Effector CD8-positive, alpha-beta T cell (primary cell): ENCODE results near the gene ANAPC4.
A peak's percentile ranks its signal among the peaks of the same experiment; 100 is the strongest.
"Not testable (repeated sequence)": the region's sequence is repeated elsewhere in the genome, so short reads cannot be mapped to it uniquely, and the experiment has no call there.

Experiments
- DNase-seq: peaks from one replicate; lab custom pipeline; 2025; lab: John Stamatoyannopoulos, UW
- total RNA-seq, 4 experiments: gene quantifications; one replicate each; lab custom pipeline; 2026; lab: John Stamatoyannopoulos, UW

ANAPC4 gene, protein sequence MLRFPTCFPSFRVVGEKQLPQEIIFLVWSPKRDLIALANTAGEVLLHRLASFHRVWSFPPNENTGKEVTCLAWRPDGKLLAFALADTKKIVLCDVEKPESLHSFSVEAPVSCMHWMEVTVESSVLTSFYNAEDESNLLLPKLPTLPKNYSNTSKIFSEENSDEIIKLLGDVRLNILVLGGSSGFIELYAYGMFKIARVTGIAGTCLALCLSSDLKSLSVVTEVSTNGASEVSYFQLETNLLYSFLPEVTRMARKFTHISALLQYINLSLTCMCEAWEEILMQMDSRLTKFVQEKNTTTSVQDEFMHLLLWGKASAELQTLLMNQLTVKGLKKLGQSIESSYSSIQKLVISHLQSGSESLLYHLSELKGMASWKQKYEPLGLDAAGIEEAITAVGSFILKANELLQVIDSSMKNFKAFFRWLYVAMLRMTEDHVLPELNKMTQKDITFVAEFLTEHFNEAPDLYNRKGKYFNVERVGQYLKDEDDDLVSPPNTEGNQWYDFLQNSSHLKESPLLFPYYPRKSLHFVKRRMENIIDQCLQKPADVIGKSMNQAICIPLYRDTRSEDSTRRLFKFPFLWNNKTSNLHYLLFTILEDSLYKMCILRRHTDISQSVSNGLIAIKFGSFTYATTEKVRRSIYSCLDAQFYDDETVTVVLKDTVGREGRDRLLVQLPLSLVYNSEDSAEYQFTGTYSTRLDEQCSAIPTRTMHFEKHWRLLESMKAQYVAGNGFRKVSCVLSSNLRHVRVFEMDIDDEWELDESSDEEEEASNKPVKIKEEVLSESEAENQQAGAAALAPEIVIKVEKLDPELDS
- total RNA-seq: 68.3 to 90.2 (median 78.0) reads per million in 4 experiments

DNA sequence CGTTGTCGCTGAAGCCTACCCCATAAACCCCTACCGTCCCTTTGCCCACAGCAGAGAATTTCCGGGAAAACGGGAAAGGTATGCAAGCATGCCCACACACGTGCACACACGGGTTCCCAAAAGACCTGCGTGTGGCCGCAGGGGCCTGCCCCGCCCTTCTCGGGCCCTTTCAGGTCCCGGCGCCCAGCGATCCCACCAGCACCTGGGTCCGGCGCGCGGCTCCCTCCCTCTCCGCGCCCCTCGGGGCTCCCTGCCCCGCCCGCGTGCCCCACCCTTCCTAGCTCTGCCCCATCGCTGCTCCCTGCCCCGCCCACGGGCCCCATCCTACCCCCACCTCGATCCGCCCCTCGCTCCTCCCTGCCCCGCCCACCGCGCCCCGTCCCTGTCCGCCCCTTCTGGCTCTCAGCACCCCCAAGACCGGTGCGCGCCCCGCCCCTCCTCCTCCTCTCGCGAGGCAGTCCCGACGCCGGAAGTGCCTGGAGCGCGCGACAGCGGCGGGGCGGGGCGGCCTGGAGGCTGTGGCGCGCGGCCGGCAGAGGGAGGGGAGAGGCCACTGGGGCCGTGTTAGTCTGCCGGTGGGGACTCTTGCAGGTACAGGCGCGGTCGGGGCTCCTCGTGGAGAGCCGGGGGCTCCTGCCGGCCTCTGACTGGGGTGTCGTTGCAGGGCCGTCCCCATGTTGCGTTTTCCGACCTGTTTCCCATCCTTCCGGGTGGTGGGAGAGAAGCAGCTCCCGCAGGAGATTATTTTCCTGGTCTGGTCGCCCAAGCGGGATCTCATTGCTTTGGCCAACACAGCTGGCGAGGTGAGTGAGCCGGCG is at the start of gene ANAPC4:
Gene ANAPC4 (plus strand): TSS at position 510 of the 818 bp plus-strand sequence. CDS start 165 bp downstream, at position 675.
- peak; percentile 97 for DNase-seq

DNA sequence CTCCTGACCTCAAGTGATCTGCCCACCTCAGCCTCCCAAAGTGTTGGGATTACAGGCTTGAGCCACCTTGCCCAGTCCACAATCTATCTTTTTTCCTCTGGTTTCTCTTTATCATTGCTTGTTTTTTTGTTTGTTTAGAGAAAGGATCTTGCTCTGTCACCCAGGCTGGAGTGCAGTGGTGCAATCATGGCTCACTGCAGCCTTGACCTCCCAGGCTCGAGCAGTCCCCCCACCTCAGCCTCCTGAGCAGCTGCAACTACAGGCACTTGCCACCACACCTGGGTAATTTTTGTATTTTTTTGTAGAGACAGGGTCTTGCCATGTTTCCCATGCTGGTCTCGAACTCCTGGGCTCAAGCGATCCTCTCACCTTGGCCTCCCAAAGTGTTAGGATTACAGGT is 48.6 kb upstream of the ANAPC4 start:
- DNase-seq: not testable (repeated sequence)

DNA sequence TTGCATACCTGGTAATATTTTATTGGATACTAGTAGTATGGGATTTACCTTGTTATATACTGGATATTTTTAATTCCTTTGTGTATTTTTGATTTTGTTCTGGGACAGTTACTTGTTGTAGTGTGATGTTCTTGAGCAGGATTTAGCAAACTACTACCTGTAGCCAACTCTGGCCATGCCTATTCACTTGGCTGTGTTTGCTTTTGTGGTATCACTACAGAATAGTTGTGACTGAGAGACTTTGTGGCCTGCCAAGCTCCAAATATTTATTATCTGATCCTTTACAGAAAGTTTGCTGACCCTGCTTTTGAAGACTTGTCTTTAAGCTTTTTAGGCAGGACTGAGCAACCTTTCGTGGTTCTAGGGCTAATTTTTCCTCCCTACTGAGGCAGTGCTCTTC is 46.7 kb upstream of the ANAPC4 start:
- DNase-seq: no peak

DNA sequence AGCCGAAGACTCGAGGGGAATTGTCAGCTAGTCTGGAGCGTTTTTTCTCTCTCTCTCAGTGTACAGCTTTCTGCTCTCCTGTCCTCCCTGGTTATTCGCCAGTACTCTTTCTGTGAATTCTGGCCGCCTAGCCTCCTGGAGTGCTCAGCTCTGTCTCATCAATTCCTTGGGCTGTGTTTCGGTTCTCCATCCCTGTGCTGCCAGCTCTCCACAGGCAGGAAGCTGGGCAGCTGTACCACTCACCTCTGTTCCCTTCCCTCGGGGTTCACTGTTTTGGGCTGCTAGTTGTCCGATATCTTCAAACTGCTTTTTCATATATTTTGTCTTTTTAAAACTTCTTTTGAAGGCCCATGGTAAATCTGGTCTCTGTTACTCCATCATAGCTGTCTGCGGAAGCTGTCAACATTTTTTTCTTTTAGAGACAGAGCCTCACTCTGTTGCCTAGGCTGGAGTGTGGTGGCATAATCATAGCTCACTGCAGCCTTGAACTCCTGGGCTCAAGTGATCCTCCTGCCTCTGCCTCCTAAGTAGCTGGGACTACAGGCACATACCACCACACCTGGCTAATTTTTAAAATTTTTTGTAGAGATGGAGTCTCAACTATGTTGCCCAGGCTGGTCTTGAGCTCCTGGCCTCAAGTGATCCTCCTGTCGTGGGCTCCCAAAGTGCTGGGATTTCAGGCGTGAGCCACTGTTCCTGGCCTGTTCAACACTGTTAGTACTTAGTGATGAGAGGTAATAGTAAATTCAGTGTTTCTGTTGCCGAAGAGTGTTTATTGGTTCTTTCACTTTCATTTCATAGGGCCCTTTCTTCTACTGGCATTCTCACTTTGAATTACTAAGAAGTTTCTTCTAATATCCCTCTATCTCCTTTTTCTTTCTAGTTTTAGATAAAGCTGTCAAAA is 45.9 kb upstream of the ANAPC4 start:
- DNase-seq: no peak

DNA sequence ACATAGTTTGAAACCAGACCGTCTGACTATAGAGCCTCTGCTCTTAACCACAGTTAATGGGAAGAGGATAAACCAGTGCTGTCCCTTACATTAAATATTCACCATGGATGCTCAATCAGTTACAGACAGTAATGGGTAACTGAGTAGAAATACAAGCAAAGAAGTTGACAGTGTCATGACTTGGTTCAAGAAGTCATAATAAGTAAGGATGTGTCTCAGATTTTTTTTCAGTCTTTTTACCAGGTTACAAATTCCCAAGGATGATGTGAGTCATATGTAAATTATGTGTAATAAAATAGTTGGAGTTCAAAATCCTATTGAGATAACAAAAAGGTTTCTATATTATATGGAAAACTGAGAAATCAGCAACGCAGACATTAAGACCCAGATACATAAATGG is 33.4 kb upstream of the ANAPC4 start:
- DNase-seq: no peak

DNA sequence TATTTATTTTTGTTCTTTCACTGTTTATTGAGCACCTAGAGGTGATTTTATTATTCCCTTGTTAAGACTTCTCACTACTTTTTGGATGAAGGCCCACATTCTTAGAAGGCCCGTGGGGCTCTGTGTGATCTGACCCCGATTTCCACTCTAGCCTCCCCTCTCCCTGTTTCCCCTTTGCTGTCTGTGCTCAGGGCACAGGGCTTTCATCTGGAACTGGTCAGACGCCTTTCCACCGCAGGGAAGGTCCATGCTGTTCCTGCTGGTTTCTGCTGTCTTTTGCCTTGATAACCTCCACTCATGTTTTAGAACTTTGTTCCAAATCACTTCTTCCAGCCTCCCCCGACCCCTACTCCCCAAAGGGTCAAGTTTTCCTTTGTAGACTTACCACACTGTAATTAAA is 31.3 kb upstream of the ANAPC4 start:
- DNase-seq: no peak

DNA sequence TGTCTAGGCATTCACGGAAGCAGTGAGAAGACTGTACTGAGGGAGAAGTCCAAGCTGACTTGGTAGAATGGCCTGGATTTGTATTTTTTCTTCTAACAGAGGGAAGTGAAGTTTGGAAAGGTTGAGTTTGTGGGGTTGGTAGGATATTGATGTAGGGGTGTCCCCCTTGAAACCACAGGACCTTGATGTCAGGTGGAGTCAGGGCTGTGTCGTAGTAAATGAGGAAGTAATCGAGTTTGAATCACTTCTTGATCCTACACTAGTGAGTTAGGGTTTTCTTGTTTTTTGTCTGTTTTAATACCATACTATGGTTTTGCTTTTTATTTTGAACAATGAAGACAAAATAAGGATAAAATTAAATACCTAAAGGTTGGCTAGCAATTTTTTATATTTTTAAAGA is 30.1 kb upstream of the ANAPC4 start:
- DNase-seq: no peak

DNA sequence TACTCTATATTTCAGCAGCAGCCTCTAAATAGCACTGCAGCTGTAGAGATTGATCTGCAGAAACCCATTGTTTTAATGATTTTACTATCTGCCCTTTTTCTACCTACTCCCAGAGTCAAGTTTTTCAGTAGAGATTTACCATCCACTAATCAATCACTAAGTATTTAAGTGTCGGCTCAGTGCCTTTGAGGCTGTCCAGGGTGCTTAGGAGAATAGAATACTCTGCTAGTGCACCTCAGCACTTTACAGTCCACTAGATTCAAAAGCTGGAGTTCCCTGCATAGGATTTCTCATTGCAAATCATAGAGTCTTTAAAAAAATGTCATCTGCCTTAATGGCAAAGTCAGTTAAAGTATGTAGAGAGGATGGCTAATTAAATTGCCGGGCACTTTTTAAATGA is 29.6 kb upstream of the ANAPC4 start:
- no peak for DNase-seq

DNA sequence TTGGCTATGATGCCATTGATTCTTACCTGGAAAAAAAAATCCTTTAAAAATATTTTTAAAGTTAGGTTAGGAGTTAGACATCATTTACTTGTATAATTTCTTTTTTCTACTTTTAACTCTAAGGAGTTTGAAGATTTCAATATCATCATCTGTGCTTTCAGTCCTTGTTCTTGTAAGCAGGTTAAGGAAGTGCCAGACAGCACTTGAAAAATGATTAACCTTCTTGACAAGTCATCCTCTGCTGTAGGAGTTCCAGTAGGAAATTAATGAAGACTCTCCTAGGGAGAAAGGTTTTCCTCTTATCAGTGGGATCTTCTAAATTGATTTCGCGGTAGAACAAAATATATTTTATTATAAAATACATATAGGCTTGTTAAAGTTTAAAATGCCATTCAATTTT is 29.1 kb upstream of the ANAPC4 start:
- DNase-seq: no peak

DNA sequence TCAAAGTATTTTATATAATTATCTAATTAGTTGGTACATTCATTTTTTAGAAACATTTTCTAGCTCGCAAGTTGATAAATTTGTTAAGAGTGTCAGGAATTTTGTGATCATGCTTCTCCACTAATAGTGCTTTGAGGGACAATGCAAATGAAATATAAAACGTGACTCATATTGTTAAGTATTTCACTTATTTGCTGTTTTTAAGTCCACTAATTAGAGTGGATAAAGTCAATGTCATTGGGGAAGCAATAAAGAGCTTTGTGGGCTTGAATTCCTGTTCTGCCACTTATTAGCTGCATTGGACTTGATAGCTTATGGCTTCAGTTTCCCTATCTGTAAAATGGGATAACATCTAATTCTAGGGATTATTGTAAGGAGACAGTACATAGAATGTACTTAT is 26.5 kb upstream of the ANAPC4 start:
- no peak for DNase-seq

DNA sequence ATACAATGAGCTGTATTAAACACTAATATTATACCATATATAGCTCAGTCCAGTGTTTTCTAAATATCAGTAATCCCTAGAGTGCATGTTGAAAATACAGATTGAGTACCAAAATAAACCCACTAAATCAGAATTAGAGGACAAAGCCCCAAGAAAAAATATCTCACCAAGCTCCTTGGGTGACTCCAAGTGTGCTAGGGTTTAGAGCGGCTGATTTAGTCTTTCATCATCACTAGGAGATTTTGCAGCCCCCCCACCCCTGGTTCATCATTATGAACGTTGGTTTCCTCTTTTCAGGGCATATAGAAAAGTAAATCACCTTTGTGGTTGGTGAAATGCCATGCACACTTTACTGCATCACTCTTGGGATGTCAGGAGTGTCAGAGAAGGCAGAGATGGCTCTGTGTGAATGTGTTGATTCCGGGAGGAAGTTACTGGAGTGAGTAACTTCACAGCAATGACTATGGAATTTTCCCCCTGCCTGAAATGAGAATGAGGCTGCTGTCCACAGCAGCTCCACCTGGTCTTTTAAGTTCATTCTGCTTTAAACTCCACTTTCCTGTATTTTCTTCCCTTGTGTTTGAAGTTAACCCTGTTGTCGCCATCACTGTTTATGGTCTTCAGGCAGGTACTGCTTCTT is 25.2 kb upstream of the ANAPC4 start:
- no peak for DNase-seq

DNA sequence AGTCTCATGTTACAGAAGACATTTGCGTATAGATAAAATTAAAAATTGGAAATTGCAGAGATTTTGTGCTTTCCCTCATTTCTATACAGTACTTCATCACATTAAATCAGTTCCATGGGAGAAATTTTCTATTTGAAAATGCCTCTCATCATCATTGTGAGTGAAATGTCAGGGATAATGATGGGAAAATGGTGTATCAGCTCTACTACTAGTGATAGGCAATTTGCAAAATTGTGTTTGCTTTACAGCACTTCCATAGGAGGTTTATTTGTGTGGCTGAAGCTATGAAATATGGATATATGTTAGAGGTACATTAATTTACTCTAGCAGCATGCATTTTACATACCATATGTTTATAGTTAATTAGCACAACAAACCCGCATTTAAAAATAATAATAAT is 21.0 kb upstream of the ANAPC4 start:
- DNase-seq: no peak

DNA sequence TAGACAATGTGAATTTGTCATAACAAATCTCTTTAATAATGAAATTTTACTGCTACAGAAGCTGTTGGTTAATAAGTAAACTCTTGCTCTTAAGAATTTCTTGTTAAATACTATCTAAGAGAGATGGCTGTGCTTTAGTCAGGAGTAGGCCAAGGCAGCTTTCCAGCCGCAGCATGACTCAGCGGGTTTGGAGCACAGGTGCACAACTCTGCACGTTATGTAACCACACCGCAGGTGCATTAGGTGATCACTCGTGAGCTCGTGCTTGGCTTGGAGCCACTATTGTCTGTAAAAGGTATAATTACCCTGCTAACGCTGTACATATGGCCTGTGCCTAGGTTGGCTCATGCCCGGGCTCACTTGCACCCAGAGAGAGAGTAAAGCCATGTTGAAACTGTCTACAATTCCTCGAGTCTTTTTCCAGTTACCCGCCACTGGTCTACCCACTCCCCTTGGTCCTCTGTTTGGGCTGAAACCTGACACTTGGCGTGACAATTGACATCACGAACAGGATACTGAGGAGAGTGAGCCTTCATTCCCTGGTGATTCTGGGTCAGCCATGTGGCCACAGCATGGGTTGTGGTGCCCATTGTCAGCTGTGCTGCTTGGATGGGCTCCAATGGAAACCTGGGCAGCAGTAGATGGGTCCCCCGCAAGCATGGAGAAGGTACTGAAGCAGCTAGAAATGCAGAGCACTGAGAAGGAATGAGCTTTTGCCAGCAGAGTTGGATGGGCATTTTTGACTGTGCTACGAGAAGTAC is 18.4 kb upstream of the ANAPC4 start:
- no peak for DNase-seq

DNA sequence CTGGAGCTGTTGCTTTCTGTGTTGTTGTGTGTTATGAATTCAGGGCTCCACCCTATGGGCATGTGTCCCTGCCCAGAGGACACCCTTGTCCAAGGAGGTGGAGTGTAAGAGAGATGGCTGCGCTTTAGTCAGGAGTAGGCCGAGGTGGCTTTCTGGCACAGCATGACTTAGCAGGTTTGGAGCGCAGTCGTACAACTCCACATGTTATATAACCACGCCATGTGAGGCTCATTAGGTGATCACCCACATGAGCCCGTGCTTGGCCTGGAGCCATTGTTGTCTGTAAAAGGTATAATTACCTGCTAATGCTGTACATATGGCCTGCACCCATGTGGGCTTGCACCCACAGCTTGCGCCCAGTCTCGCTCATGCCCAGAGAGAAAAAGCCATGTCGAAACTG is 15.8 kb upstream of the ANAPC4 start:
- no peak for DNase-seq

DNA sequence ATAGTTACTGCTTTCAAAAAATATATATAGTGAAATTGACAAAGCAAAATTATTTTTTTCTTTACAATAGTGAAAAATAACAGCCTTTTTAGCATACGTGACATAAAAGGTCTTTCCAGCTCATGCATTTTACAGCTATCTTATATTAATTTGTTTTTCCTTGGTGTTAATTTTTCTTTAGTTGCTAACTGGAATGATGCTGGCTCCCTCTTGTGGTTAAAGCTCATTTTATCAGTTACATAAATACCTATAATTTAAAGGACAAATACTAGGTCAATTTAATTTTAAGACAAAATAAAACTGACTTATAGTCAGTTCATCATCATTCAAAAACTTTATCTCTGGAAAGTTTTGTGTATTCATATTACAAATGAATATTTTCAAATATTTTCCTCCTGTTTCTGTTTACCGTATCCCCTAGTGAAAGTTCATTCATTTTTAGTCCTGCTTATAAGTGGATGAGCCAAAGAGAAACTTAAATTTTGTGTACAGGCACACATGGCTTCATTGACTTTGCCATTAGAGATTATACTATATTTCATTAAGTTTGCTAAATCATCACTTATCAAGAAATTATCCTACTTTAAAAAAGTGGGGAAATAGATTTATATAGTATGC is 9.9 kb upstream of the ANAPC4 start:
- DNase-seq: no peak

DNA sequence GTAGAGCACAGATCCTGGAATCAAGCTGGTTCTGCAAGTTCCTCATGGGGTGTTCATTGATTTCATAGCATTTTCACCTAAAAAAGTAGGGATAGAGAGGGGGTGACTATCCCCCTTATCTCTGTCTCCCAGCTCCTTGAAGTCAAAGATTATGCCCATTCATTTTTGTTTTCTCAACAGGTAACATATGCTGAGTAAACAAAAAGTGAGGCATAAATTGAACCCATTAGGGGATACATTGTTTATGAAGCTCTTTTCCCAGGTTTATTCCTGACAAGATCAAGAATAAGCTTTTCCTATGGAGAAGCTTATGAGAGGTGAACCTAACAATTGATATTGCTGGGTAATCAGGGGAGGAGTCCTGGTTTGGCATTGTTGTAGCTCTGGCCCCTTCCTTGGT is 9.2 kb upstream of the ANAPC4 start:
- DNase-seq: no peak

DNA sequence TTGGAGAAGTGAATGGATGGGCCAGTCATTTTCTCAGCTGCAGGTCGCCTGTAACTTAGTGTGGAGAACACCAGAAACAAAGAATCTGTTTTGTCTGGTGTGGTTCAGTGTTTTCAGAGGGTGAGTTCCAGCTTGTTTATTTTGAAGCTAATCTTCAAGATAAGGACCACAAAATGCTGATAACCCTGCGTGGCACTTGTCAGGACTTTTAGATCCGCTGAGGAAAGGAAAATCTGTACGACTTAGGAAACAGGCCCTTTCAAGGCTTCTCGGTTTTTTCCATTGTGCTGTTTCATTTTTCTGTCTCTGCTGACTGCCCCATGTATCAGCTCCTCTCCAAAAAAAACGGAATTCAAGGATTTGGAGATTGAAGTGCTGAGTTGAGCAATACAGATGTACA is 8.7 kb upstream of the ANAPC4 start:
- no peak for DNase-seq

DNA sequence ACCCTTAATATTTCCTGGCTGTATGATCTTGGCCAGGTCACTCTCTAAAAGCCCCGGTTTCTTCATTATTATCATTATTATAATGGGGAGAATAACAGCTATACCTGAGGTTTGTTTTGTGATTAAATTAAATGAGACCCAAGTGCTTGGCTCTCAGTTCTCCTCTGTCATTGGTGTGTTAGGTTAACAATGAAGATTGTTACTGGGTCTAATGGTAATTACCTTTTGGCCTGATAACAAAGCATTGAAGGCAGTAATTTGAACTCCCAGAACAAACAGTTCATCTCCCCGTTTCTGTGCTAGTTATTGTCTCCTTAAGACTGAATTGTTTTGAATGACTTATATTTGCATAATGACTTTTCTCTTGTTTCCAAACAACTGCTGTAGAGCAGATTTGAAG is 6.8 kb upstream of the ANAPC4 start:
- no peak for DNase-seq

DNA sequence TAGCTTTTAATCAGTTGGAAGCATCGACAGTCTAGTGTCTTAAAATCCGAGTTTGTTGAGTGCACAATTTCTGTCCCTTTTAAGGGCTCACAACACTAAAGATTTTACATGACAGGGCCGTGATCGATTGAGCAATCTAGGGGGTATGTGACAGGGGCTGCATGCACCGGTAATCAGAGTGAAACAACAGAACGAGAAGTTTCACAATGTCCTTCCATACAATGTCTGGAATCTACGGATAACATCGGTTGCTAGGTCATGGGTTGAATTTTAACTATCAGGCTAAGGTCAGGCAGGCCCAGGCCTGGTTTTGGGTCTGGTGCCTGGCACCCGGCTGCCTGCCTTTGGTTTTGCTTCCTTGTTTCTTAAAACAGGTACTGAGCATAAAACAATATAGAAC is 4.5 kb upstream of the ANAPC4 start:
- DNase-seq: not testable (repeated sequence)
